ENCODE results near the gene TMEM138.
"Not testable (repeated sequence)": the region's sequence is repeated elsewhere in the genome, so short reads cannot be mapped to it uniquely, and the experiment has no call there.

Gene TMEM138

GRCh38 chr11:61370349-61371005 is 8.3 kb downstream of the TMEM138 start:
- TF ChIP-seq ZFX (IDR thresholded peaks at IDR 0.05): no peak
- TF ChIP-seq CTCF (conservative IDR thresholded peaks at IDR 0.05): no peak
- H3K27ac ChIP-seq: no peak overlapping the region

GRCh38 chr11:61372659-61373420 is 10.7 kb downstream of the TMEM138 start:
- H3K27ac ChIP-seq: no peak overlapping the region
- TF ChIP-seq ZFX (IDR thresholded peaks at IDR 0.05) (no peak), CTCF (conservative IDR thresholded peaks at IDR 0.05) (no peak)

GRCh38 chr11:61375761-61376108 is 13.6 kb downstream of the TMEM138 start:
- TF ChIP-seq CTCF (conservative IDR thresholded peaks at IDR 0.05): no peak
- TF ChIP-seq ZFX (IDR thresholded peaks at IDR 0.05): no peak
- H3K27ac ChIP-seq: peak overlapping the region; percentile 40

GRCh38 chr11:61377461-61378160 is 15.4 kb downstream of the TMEM138 start:
- no peak overlapping the region for H3K27ac ChIP-seq
- TF ChIP-seq ZFX (IDR thresholded peaks at IDR 0.05): no peak
- TF ChIP-seq CTCF (conservative IDR thresholded peaks at IDR 0.05): no peak

GRCh38 chr11:61378713-61379313 is 16.6 kb downstream of the TMEM138 start:
- no peak overlapping the region for H3K27ac ChIP-seq

GRCh38 chr11:61380884-61381283 is 18.7 kb downstream of the TMEM138 start:
- TF ChIP-seq CTCF (conservative IDR thresholded peaks at IDR 0.05): no peak
- no peak for TF ChIP-seq ZFX (IDR thresholded peaks at IDR 0.05)
- no peak overlapping the region for H3K27ac ChIP-seq

More at GRCh38 chr11:61378713-61379313, 16.6 kb downstream of the TMEM138 start:
- TF ChIP-seq CTCF (conservative IDR thresholded peaks at IDR 0.05): no peak
- no peak for TF ChIP-seq ZFX (IDR thresholded peaks at IDR 0.05)

GRCh38 chr11:61383859-61384258 is 21.7 kb downstream of the TMEM138 start:
- not testable (repeated sequence) for H3K27ac ChIP-seq
